Testis (tissue), 2 donors: Measurements from ENCODE around the gene CPE.

Experiments used
- POLR2A ChIP-seq: fragments of 450-650 bp; IDR thresholded peaks from one replicate; pipeline ENCODE4 v1.6.1; 2017; ENCODE audit warnings: antibody characterized with exemption, mild to moderate bottlenecking, moderate library complexity
- TF ChIP-seq, protein P1 (sequence below), 3 experiments: fragments of 450-650 bp in 2 of 3; fragments of 200-600 bp in 1 of 3; sonication (generic) in 1 of 3; IDR thresholded peaks; one replicate each; pipeline ENCODE4 v1.5.1; 2016 to 2019; ENCODE audit warnings: antibody characterized with exemption in 3 of 3, mild to moderate bottlenecking in 2 of 3, moderate library complexity in 1 of 3

DNA sequence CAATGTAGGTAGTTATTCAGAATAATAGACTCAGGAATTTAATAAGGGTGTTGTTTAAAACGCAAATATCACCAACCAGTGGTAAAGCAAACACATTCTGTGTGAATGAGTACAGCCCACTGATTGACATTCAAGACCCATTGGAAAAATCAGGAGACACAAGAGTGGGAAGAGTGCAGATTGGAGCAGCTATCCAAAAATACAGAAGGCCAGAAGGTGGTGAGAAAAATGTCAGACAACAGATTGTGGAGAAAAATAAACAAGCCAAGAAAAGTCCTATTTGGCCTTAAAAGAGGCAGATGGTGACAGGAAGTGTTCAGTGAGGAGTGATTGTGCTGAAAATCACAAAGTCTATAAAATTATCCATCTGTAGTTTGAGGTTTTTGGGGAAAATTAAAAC is 39.3 kb downstream of the CPE start:
- TF ChIP-seq, protein P1, sequence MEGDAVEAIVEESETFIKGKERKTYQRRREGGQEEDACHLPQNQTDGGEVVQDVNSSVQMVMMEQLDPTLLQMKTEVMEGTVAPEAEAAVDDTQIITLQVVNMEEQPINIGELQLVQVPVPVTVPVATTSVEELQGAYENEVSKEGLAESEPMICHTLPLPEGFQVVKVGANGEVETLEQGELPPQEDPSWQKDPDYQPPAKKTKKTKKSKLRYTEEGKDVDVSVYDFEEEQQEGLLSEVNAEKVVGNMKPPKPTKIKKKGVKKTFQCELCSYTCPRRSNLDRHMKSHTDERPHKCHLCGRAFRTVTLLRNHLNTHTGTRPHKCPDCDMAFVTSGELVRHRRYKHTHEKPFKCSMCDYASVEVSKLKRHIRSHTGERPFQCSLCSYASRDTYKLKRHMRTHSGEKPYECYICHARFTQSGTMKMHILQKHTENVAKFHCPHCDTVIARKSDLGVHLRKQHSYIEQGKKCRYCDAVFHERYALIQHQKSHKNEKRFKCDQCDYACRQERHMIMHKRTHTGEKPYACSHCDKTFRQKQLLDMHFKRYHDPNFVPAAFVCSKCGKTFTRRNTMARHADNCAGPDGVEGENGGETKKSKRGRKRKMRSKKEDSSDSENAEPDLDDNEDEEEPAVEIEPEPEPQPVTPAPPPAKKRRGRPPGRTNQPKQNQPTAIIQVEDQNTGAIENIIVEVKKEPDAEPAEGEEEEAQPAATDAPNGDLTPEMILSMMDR (IDR thresholded peaks at IDR 0.05) = no peak
- no peak for TF ChIP-seq POLR2A
